Nephron progenitor cell (in vitro differentiated cells): ENCODE measurements around the gene PHF2.

Experiments used
- DNase-seq: peaks from one replicate; pipeline ENCODE4 v3.0.0; 2021
- H3K27ac Mint-ChIP-seq: 2 replicates; pipeline ENCODE4 v1.8.0; 2021; ENCODE audit warnings: mild to moderate bottlenecking, moderate library complexity, mixed read lengths
- H3K27me3 Mint-ChIP-seq: 2 replicates; pipeline ENCODE4 v1.8.0; 2021; ENCODE audit warnings: mild to moderate bottlenecking, low read depth, mixed read lengths; ENCODE audit not compliant: poor library complexity
- H3K36me3 Mint-ChIP-seq: 2 replicates; pipeline ENCODE4 v1.8.0; 2021; ENCODE audit warnings: low read depth, mixed read lengths
- H3K4me1 Mint-ChIP-seq: 2 replicates; pipeline ENCODE4 v1.8.0; 2021; ENCODE audit warnings: mixed read lengths
- H3K4me3 Mint-ChIP-seq: 2 replicates; pipeline ENCODE4 v1.8.0; 2021; ENCODE audit warnings: mild to moderate bottlenecking, moderate library complexity, mixed read lengths
- H3K9me3 Mint-ChIP-seq: 2 replicates; pipeline ENCODE4 v1.8.0; 2021; ENCODE audit warnings: mild to moderate bottlenecking, moderate library complexity, mixed read lengths
- TF ChIP-seq, protein P1 (sequence below): fragments of 200-600 bp; sonication (generic); IDR thresholded peaks from 2 replicates; pipeline ENCODE4 v1.5.0; 2021; ENCODE audit warnings: antibody characterized with exemption

The PHF2 gene

DNA sequence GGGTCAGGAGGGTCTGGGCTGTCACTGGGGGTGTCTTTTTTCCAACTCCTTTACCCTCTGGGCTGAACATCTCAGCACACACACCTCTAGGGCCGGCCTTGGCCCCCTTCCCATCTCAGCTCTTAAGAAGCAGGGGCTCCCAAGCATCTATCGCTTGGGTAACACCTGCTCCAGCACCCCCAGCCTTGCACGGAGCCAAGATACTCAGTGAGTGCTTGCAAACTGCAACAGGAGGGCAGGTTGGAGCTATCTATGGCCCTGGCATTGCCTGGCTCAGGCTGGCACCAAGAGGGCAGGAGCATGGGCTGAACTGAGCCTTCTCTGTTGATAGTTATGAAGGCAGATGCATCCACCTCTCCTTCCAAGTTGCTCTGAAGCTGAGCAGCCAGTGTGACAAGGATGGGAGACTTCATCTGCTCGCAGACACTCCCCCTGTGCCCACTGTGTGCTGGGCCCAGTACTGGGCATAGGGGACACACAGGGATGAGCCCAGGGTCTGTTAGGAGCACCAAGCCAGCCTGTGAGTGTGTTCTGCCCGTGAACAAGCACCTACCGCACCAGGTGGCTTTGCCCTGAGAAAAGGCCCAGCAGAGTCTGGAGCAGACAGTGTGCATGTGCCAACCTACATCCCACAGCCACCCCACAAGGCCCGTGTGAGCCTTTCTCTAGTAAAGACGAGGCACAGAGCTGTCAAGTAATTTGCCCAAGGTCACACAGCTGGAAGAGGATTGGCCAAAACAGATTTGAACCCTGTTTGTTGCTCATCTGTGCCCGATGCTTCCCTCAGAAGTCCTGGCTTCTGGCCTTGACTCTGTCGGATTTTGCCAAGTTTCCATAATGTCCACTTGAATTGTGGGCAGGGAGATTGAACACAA lies 58.2 kb downstream of the PHF2 start:
- Mint-ChIP-seq H3K27ac (no peak overlapping the region), H3K4me1 (peaks cover 5% of the 10 kb centered on the region), H3K4me3 (no peak overlapping the region), H3K9me3 (peaks cover 33% of the 10 kb centered on the region), H3K36me3 (peaks cover 42% of the 10 kb centered on the region), H3K27me3 (no peaks in the 10 kb centered on the region)
- no peak for DNase-seq
- TF ChIP-seq, protein P1, sequence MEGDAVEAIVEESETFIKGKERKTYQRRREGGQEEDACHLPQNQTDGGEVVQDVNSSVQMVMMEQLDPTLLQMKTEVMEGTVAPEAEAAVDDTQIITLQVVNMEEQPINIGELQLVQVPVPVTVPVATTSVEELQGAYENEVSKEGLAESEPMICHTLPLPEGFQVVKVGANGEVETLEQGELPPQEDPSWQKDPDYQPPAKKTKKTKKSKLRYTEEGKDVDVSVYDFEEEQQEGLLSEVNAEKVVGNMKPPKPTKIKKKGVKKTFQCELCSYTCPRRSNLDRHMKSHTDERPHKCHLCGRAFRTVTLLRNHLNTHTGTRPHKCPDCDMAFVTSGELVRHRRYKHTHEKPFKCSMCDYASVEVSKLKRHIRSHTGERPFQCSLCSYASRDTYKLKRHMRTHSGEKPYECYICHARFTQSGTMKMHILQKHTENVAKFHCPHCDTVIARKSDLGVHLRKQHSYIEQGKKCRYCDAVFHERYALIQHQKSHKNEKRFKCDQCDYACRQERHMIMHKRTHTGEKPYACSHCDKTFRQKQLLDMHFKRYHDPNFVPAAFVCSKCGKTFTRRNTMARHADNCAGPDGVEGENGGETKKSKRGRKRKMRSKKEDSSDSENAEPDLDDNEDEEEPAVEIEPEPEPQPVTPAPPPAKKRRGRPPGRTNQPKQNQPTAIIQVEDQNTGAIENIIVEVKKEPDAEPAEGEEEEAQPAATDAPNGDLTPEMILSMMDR = no peak

DNA sequence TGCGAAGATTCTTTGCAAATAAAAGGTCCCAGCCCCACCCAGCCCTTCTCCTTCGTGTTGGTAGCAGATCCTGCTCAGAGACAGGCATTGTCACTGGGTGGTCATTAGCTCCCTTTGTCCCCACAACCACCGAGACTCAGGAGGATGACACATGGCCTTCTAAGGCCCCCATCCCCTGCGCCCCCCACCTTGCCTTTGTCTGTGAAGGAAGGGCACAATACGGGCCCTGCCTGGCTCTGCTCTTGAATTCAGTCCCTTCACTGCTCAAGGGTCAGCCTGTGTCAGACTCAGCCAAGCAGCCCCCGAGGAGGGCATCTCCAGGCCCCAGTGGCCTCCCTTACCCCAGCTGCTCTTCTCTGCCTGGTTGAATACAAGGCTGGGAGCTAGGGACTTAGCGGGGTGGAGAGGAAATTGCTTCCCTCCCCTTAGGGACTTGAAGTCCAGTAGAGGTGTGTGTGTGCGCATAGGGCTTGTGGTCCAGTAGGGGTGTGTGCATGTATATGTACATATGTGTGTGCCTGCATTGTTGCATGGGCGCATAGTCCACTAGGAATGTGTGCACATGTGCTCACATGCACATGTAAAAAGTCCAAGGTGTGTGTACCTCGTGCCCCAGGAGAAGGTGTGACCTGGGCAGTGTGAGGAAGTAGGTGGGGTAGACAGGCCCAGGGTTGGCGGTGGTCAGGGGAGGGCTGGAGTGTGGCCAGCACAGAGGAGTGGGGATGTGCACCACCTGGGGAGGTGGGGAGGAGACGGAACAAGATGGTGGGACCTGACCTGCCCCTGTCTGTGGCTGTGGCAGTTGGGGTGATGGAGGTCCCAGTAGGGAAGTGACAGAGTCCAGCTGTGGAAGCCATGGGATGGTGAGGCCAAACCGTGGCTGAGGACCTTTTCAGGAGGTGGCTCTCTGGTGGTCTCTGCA lies 59.1 kb downstream of the PHF2 start:
- DNase-seq = no peak
- H3K9me3 Mint-ChIP-seq = peaks cover 40% of the 10 kb centered on the region
- H3K4me1 Mint-ChIP-seq = peaks cover 3% of the 10 kb centered on the region
- H3K27ac Mint-ChIP-seq = peak overlapping the region; percentile 4
- TF ChIP-seq, protein P1 = no peak
- H3K4me3 Mint-ChIP-seq = no peak overlapping the region
- no peaks in the 10 kb centered on the region for H3K27me3 Mint-ChIP-seq
- H3K36me3 Mint-ChIP-seq = peaks cover 51% of the 10 kb centered on the region

DNA sequence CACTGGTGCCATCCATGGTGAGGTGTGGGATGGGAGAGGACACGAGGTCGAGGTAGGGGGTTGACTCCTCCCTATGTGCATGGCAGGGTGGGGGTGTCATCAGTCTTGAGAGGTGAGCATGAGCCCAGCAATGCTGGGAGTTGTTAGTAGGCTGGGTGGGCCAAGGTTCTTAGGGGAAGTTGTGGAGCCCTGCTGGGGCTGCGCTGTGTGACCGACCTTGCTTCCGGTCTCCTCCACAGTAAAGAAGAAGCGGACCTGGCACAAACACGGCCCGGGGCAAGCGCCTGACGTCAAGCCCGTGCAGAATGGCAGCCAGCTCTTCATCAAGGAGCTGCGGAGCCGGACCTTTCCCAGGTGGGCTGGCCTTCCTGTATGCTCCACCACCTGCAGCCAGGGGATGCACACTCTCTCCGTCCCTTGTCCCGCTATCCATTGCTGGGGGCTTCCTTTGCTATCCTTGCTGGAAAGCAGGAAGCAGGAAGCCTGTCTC lies 59.8 kb downstream of the PHF2 start:
- Mint-ChIP-seq H3K4me3 (no peak overlapping the region), H3K27me3 (no peaks in the 10 kb centered on the region), H3K36me3 (peaks cover 59% of the 10 kb centered on the region), H3K4me1 (no peaks in the 10 kb centered on the region), H3K9me3 (peaks cover 41% of the 10 kb centered on the region), H3K27ac (no peak overlapping the region)
- TF ChIP-seq, protein P1 = no peak
- DNase-seq = no peak

DNA sequence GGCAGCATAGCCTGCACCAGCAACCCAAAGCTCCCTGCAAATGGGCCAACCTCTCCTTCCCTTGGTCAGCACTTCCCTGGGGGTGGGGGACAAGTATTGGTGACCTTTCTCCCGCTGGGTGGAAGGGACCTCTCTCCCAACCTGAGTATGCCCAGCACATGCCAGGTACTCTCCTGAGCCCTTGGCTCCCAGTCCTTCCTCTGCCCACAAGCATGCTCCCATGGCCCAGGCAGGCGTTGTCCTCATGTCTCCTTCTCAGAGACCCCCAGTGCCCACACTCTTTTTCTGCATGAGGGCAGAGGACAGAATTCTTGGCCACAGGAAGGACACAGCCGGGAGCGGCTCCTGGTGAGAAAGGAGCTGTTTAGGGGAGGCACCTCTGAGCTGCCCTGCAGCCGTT lies 60.3 kb downstream of the PHF2 start:
- no peak for DNase-seq
- Mint-ChIP-seq H3K4me3 (no peak overlapping the region), H3K4me1 (no peaks in the 10 kb centered on the region), H3K9me3 (peaks cover 41% of the 10 kb centered on the region), H3K27me3 (no peaks in the 10 kb centered on the region), H3K36me3 (peaks cover 64% of the 10 kb centered on the region), H3K27ac (no peak overlapping the region)
- TF ChIP-seq, protein P1 = no peak

DNA sequence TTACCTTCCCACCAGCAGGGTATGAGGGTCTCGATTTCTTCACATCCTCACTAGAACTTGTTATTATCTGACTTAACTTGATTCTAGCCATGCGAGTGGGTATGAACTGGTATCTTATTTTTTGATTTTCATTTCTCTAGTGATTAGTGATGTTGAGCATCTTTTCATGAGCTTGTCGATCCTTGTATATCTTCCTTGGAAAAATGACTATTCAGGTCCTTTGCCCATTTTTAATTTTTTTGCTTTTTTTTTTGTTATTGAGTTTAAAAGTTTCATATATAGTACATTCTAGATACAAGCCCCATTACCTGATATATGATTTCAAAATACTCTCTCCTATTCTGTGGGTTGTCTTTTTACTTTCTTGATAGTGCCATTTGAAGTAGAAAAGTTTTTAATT lies 61.5 kb downstream of the PHF2 start:
- TF ChIP-seq, protein P1 = no peak
- Mint-ChIP-seq H3K27me3 (no peaks in the 10 kb centered on the region), H3K9me3 (peaks cover 41% of the 10 kb centered on the region), H3K36me3 (peaks cover 75% of the 10 kb centered on the region), H3K27ac (no peak overlapping the region), H3K4me1 (no peaks in the 10 kb centered on the region), H3K4me3 (no peak overlapping the region)
- no peak for DNase-seq
